ENCODE results near the gene CNIH3. TPM values are rescaled to one million over a fixed set of nuclear protein-coding genes. Genes with fewer than 3 reads are reported as not detected.
"Not testable (repeated sequence)": the region's sequence is repeated elsewhere in the genome, so short reads cannot be mapped to it uniquely, and the experiment has no call there.

CNIH3 gene
- total RNA-seq, 1 donor from 2014 or later, result 2.5 TPM

DNA sequence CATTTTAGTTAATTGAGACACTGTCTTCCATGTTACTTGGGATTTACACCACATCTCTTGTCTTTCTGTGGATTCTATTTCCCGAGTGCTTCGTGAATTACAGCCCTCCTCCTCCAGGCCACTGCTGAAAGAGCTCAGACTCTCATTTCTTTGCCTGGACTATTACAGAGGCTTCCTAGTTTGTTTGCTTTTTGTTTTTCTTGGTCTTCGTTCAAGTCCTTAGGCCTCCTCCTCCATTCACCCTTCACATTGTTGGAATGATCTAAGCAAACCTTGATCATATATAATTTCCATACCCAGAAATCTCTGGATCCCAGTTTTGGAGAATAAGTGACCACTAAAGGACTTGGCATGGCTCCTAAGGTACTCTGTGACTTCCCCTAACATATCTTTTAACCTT lies 94.1 kb downstream of the CNIH3 start:
- Histone ChIP-seq H3K79me2 (ENCODE audit: low read depth) (no peaks in the 10 kb centered on the region), H3K27ac (no peak overlapping the region), H4K20me1 (ENCODE audit: low read depth) (no peaks in the 10 kb centered on the region), H3F3A (ENCODE audit: low read depth) (no peaks in the 10 kb centered on the region), H3K27me3 (no peaks in the 10 kb centered on the region), H3K4me1 (no peaks in the 10 kb centered on the region), H3K9ac (no peak overlapping the region), H2AFZ (replicated peaks) (no peak overlapping the region), H3K9me3 (ENCODE audit: low read depth) (no peaks in the 10 kb centered on the region), H3K4me3 (no peak overlapping the region), H3K4me2 (no peak overlapping the region), H3K36me3 (no peaks in the 10 kb centered on the region)
- no peak overlapping the region for H3K4me3 Mint-ChIP-seq
- no peaks in the 10 kb centered on the region for H3K9me3 Mint-ChIP-seq
- H3K27me3 Mint-ChIP-seq (ENCODE audit: insufficient read depth, low read depth), result peaks cover 2% of the 10 kb centered on the region
- peaks cover 2% of the 10 kb centered on the region for H3K4me1 Mint-ChIP-seq
- DNase-seq (ENCODE audit: low spot score), result no peak
- TF ChIP-seq CTCF (IDR thresholded peaks at IDR 0.05) (no peak), EZH2 (IDR thresholded peaks at IDR 0.05) (no peak), EZH2phosphoT487 (IDR thresholded peaks at IDR 0.05) (no peak)
- no peak overlapping the region for H3K27ac Mint-ChIP-seq
- no peaks in the 10 kb centered on the region for H3K36me3 Mint-ChIP-seq

- not testable (repeated sequence) for H3K27me3 Mint-ChIP-seq (ENCODE audit: insufficient read depth, low read depth); H3K4me3 ChIP-seq; H3K36me3 Mint-ChIP-seq; H3K27ac ChIP-seq; H3K27me3 ChIP-seq; H4K20me1 ChIP-seq (ENCODE audit: low read depth); H3K27ac Mint-ChIP-seq; H2AFZ ChIP-seq (replicated peaks); H3K4me1 ChIP-seq; H3K4me3 Mint-ChIP-seq; DNase-seq (ENCODE audit: low spot score); H3K9me3 ChIP-seq (ENCODE audit: low read depth); H3K79me2 ChIP-seq (ENCODE audit: low read depth); H3K4me2 ChIP-seq; H3K36me3 ChIP-seq; H3F3A ChIP-seq (ENCODE audit: low read depth); H3K9me3 Mint-ChIP-seq; H3K9ac ChIP-seq; H3K4me1 Mint-ChIP-seq
These were observed 95.2 kb downstream of the CNIH3 start for GRCh38 chr1:224711231-224711756.

DNA sequence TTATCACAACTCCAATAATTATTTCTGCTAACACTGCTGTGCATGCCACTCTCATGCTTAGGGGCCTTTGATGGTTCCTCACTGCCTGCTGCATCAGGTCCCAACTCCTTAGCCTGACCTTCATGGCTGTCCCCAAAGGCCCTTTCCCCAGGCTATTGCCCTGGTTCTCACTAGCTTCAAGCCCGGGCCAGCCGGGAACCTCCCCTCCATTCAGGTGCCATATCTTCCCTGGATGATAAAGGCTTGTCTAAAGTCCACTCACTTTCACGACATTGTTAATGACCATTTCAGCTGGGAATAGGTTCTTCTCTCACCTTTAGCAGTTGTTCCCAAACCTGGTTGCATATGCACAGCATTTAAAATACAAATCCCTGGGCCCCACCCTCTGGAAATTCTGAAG lies 95.8 kb downstream of the CNIH3 start:
- no peak overlapping the region for H3K27ac ChIP-seq
- no peak for DNase-seq (ENCODE audit: low spot score)
- H3K9ac ChIP-seq, result no peak overlapping the region
- no peak for TF ChIP-seq CTCF (IDR thresholded peaks at IDR 0.05)
- TF ChIP-seq EZH2phosphoT487 (IDR thresholded peaks at IDR 0.05), result no peak
- TF ChIP-seq EZH2 (IDR thresholded peaks at IDR 0.05), result no peak
- no peaks in the 10 kb centered on the region for H3K9me3 Mint-ChIP-seq
- no peaks in the 10 kb centered on the region for H4K20me1 ChIP-seq (ENCODE audit: low read depth)
- peaks cover 2% of the 10 kb centered on the region for H3K4me1 Mint-ChIP-seq
- no peak overlapping the region for H3K27ac Mint-ChIP-seq
- no peaks in the 10 kb centered on the region for H3K4me1 ChIP-seq
- H3K27me3 Mint-ChIP-seq (ENCODE audit: insufficient read depth, low read depth), result peaks cover under 1% of the 10 kb centered on the region
- H3K4me3 ChIP-seq, result no peak overlapping the region
- no peak overlapping the region for H2AFZ ChIP-seq (replicated peaks)
- H3K36me3 ChIP-seq, result no peaks in the 10 kb centered on the region
- no peaks in the 10 kb centered on the region for H3K27me3 ChIP-seq
- no peaks in the 10 kb centered on the region for H3F3A ChIP-seq (ENCODE audit: low read depth)
- no peak overlapping the region for H3K4me2 ChIP-seq
- no peaks in the 10 kb centered on the region for H3K36me3 Mint-ChIP-seq
- no peaks in the 10 kb centered on the region for H3K9me3 ChIP-seq (ENCODE audit: low read depth)
- no peaks in the 10 kb centered on the region for H3K79me2 ChIP-seq (ENCODE audit: low read depth)
- no peak overlapping the region for H3K4me3 Mint-ChIP-seq

DNA sequence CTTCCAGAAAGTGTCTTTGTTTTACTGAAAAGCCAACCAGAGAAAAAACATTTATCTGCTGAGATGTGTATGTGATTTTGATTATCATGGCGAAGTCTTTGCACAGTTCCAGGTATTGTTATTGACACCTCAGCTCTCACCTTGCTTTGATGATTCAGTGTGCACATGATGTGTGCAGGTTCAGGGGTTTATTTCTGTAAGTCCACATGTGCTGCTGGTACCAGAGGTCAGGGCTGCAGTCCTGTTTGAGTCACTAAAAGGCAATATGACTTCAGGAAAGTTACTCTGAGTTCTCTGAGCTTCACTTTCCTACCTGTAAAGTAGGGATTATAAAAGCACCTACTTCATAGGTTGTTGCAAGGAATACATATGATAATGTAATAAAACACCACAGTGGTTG lies 97.1 kb downstream of the CNIH3 start:
- DNase-seq (ENCODE audit: low spot score), result no peak
- Mint-ChIP-seq H3K4me1 (peaks cover 1% of the 10 kb centered on the region), H3K9me3 (no peaks in the 10 kb centered on the region), H3K27ac (no peak overlapping the region), H3K36me3 (no peaks in the 10 kb centered on the region), H3K27me3 (ENCODE audit: insufficient read depth, low read depth) (no peaks in the 10 kb centered on the region), H3K4me3 (no peak overlapping the region)
- Histone ChIP-seq H3K9me3 (ENCODE audit: low read depth) (no peaks in the 10 kb centered on the region), H3K36me3 (no peaks in the 10 kb centered on the region), H3K79me2 (ENCODE audit: low read depth) (no peaks in the 10 kb centered on the region), H3K9ac (no peak overlapping the region), H3F3A (ENCODE audit: low read depth) (no peaks in the 10 kb centered on the region), H3K4me2 (no peak overlapping the region), H4K20me1 (ENCODE audit: low read depth) (no peaks in the 10 kb centered on the region), H3K27me3 (no peaks in the 10 kb centered on the region), H3K4me3 (no peak overlapping the region), H3K4me1 (no peaks in the 10 kb centered on the region), H2AFZ (replicated peaks) (no peak overlapping the region), H3K27ac (no peak overlapping the region)
- TF ChIP-seq EZH2 (IDR thresholded peaks at IDR 0.05) (no peak), EZH2phosphoT487 (IDR thresholded peaks at IDR 0.05) (no peak), CTCF (IDR thresholded peaks at IDR 0.05) (no peak)
